Measurements from ENCODE around the gene GTSF1L. TPM values are rescaled to one million over a fixed set of nuclear protein-coding genes. Genes with fewer than 3 reads are reported as not detected.
A peak's percentile ranks its signal among the peaks of the same experiment; 100 is the strongest.

GTSF1L gene
- total RNA-seq, 4 donors from 2014 or later, result not detected

GRCh38 chr20:43700627-43701026 lies 26.2 kb downstream of the GTSF1L start:
- no peak for DNase-seq

GRCh38 chr20:43699941-43700565 lies 26.7 kb downstream of the GTSF1L start:
- no peaks in the 10 kb centered on the region for H3K4me1 ChIP-seq
- no peak for DNase-seq
- H3K4me3 ChIP-seq (replicated peaks in 1 of 3), result no peak overlapping the region
- TF ChIP-seq CTCF (IDR thresholded peaks at IDR 0.05) (no peak), POLR2A (IDR thresholded peaks at IDR 0.05) (no peak)
- no peaks in the 10 kb centered on the region for H3K36me3 ChIP-seq
- 91 to 94% methylated on average over 5 to 8 of the region's 8 CpGs for WGBS, 2 donors
- no peak overlapping the region for H3K27ac ChIP-seq
- intact Hi-C loops (cut with DNase I), result no loop called here
- no peaks in the 10 kb centered on the region for H3K9me3 ChIP-seq
- H3K27me3 ChIP-seq, result no peaks in the 10 kb centered on the region

More at GRCh38 chr20:43700627-43701026, 26.2 kb downstream of the GTSF1L start:
- TF ChIP-seq POLR2A (IDR thresholded peaks at IDR 0.05) (no peak), CTCF (IDR thresholded peaks at IDR 0.05) (no peak)
- no peak overlapping the region for H3K27ac ChIP-seq
- no peaks in the 10 kb centered on the region for H3K4me1 ChIP-seq
- WGBS, 2 donors, result 97% methylated on average over 5 to 6 of the region's 8 CpGs
- intact Hi-C loops (cut with DNase I), result no loop called here
- no peak overlapping the region for H3K4me3 ChIP-seq (replicated peaks in 1 of 3)
- no peaks in the 10 kb centered on the region for H3K9me3 ChIP-seq
- H3K27me3 ChIP-seq, result no peaks in the 10 kb centered on the region
- no peaks in the 10 kb centered on the region for H3K36me3 ChIP-seq

- Histone ChIP-seq H3K4me1 (no peaks in the 10 kb centered on the region), H3K4me3 (replicated peaks in 1 of 3) (no peak overlapping the region), H3K27me3 (no peaks in the 10 kb centered on the region), H3K36me3 (no peaks in the 10 kb centered on the region), H3K9me3 (no peaks in the 10 kb centered on the region), H3K27ac (no peak overlapping the region)
- intact Hi-C loops (cut with DNase I), result no loop called here
- TF ChIP-seq CTCF (IDR thresholded peaks at IDR 0.05) (no peak), POLR2A (IDR thresholded peaks at IDR 0.05) (no peak)
- whole genome bisulfite sequencing, 2 donors, result 90 to 91% methylated on average over 8 of the region's 8 CpGs
- no peak for DNase-seq
Measured at GRCh38 chr20:43695571-43695970, 31.2 kb downstream of the GTSF1L start.

GRCh38 chr20:43694763-43695162 lies 32.0 kb downstream of the GTSF1L start:
- H3K9me3 ChIP-seq, result no peaks in the 10 kb centered on the region
- H3K27me3 ChIP-seq, result no peaks in the 10 kb centered on the region
- H3K4me1 ChIP-seq, result no peaks in the 10 kb centered on the region
- H3K36me3 ChIP-seq, result no peaks in the 10 kb centered on the region
- WGBS, 2 donors, result 92 to 97% methylated on average over 3 of the region's 3 CpGs
- intact Hi-C loops (cut with DNase I), result no loop called here
- H3K4me3 ChIP-seq (replicated peaks in 1 of 3), result no peak overlapping the region
- H3K27ac ChIP-seq, result no peak overlapping the region
- TF ChIP-seq CTCF (IDR thresholded peaks at IDR 0.05) (no peak), POLR2A (IDR thresholded peaks at IDR 0.05) (no peak)
- no peak for DNase-seq

DNA sequence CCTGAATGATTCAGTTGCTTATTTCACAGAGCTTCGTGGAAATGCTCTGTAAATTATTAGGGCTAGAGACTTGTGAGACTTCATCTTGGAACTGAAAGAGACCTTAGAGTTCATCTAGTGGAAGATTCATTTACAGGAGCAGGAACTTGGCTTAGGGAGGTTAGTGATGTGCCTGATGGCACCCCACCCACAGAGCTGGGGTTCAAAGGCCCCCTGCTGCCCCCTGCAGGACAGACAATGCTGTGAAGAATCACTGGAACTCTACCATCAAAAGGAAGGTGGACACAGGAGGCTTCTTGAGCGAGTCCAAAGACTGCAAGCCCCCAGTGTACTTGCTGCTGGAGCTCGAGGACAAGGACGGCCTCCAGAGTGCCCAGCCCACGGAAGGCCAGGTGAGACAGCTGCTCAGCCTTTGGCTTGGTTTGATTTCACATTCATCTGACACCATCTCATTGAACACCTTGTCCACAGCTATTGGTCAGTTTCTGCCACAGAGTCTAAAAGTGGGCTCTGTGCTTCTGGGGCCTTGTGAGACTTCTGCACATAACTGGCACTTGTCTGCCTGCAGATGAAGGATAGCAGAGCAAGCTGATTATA lies 34.8 kb downstream of the GTSF1L start:
- intact Hi-C loops (cut with DNase I), result no loop called here
- H3K27me3 ChIP-seq, result no peaks in the 10 kb centered on the region
- no peaks in the 10 kb centered on the region for H3K9me3 ChIP-seq
- H3K4me3 ChIP-seq (replicated peaks in 1 of 3), result no peak overlapping the region
- no peaks in the 10 kb centered on the region for H3K4me1 ChIP-seq
- no peaks in the 10 kb centered on the region for H3K36me3 ChIP-seq
- no peak overlapping the region for H3K27ac ChIP-seq
- TF ChIP-seq POLR2A (IDR thresholded peaks at IDR 0.05) (no peak), CTCF (IDR thresholded peaks at IDR 0.05) (peak in 1 of 6 experiments; percentile 16)
- DNase-seq, result peak; percentile 5 to 11
- 91 to 98% methylated on average over 5 of the region's 5 CpGs for WGBS, 2 donors

Measured in thyroid gland (tissue), 4 donors.